Smooth muscle cell of the brain vasculature (primary cell): Measurements from ENCODE around the gene LRCOL1.

Experiments used
- DNase-seq: peaks from one replicate; pipeline ENCODE4 v3.0.0-alpha.2; 2012; ENCODE audit warnings: low read depth, low spot score

LRCOL1 gene

DNA sequence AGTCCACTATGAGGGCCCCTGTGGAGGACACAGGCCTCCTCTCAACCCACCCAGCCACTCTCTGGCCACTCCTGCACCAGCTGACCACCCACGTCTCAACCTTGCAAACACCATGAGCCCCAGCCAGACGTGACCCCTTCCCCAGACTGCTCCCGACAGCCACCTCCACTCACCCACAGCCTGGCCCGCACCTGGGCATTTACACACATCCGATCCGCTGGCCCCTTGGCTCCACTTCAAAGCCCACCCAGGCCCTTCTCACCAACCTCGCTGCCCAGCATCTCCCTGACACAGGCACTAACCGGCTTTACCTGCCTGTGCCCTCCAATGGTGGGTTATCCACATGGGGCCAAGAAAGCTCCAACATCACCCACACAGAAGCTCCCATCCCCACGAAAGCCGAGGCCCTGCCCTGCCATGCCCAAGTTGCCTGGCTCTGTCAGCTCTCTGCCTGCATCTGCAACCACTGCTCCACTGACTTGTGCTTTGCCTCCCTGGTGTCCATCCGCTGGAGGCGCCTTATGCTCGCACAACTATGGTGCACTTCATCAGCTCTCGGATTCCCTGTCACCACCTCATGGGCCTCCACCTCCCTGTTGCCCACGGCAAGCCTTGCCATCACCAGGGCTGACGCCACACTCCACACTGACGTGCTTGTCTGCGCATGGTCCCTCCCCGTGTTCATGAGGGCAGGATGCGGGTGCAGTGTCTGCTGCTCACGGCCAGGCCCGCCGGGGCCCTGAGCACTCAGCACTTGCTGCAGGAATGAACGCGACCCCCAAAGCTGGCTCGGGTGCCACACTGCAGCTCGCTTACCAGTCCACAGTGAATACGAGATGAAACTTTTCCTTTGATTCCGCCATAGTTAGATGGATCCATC is 24.9 kb upstream of the LRCOL1 start:
- DNase-seq = no peak

DNA sequence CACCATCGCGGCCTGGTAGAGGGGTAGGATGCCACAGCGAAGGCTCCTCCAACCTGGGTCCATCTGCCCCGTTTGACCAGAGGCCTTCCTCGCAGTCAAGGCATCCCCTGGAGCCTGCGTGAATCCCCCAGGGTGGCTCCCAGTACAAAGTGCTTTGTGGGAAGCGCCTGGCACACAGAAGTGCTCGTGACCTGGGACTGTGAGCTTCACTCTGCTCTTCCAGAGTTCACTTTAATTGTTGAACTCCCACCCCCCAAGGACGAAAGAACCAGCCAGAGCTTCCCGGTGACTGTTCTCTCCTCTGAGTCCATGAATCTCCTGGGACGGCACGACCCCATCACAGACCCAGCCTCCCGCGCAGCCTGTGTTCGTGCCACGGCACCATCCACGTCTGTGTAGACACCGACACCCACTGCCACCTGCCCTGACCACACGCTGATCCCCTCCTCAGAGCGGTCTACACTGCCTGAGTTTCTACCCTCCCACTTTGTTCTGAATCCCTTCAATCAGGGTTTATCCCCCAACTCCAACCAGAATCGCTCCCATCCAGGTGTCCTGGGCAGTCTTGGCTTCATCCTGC is 24.1 kb upstream of the LRCOL1 start:
- DNase-seq = no peak

DNA sequence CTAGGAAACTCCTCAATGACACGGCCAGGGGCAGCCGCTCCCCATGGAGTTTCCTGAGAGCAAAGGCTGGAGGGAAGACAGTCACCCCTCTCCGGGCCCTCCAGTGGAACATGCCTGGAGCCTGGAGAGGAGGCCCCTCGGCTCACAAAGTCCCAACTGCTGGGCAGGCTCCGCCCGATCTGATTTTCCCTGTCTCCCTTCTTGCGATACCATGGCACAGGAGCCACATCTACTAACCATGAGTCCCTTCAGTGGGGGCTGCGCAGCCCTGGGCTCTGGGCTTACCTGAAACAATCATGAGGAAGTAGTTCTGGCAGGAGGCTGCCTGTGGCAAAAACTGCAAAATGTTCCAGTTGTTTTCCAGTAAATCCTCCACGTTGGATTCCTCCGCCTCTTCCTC is 23.5 kb upstream of the LRCOL1 start:
- DNase-seq = no peak

DNA sequence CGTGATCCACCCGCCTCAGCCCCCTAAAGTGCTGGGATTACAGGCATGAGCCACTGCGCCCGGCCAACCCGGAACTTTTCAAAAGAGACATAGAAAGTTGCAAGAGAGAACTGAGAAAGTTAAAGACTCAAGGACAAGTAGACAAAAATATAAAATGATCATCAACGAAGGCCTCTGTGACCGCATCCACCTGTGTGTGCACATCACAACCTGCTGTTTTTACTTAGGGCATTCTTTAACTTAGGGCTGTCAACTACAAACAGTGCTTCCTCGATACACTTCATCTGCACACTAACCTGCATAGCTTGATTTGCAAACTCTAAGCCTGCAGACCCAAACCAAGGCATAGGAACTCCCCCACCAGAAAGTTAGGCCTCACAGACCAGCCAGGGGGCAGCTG is 23.0 kb upstream of the LRCOL1 start:
- DNase-seq = no peak

DNA sequence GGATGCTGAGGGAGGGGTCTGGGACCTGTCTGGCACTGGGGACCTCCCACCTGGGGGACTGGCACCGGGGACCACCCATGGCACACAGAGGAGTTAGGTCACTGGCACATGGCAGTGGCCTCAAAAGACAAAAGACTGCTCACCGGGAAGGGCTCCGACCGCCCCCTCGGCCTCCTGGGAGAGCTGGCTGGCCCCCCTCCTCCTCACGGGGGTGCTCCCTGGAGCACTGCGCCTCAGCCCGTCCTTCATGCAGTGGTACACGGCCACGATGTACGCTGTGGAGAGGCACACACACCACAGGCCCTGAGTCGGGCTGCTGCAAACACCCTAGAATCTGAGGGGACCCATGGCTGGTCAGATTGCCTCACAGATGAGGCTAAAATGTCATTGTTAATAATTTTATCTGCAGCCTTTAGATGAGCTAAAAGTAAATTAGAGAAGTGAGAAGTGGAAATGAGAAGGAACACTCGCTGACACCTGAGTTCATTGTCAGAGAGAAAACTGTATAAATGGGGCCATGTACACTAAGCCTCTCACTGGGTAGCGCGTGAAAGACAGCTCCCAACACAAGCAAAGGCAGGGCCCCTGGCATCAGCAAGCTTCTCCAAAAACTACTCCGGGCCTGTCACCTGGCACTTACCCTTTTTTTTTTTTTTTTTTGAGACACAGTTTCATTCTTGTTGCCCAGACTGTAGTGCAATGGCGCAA is 22.3 kb upstream of the LRCOL1 start:
- no peak for DNase-seq

DNA sequence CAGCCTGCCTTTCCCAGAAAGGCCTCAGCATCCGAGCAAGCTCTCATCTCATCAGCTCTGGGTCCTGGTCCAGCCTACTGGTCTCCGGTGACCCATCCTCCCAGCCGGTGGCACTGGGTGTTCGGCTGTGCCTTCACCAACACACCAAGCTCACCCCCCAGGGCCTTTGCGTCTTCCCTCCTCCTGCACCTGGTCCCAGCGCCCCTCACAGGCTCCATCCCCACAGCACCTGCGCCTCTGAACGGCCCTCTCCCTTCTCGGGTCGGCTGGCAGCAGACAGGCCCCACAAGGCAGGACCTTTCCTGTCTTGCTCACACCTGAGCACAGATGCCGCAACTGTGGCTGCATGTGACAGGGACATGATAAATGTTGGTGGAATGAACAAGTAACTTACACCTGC is 21.3 kb upstream of the LRCOL1 start:
- DNase-seq = no peak

DNA sequence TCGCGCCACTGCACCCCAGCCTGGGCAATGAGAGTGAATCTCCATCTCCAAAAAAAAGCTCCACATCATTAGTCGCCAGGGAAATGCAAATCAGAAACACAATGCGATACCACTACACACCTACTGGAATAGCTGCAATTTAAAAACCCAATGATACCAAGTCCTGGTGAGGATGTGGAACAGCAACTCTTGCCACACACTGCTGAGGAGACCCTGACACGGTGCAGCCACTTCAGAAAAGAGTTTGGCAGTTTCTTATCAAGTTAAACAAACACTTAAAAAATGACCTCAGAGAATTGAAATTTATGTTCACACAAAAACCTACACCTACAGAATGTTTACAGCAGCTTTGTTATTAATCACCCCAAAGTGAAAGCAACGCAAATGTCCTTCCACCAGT is 20.3 kb upstream of the LRCOL1 start:
- no peak for DNase-seq

DNA sequence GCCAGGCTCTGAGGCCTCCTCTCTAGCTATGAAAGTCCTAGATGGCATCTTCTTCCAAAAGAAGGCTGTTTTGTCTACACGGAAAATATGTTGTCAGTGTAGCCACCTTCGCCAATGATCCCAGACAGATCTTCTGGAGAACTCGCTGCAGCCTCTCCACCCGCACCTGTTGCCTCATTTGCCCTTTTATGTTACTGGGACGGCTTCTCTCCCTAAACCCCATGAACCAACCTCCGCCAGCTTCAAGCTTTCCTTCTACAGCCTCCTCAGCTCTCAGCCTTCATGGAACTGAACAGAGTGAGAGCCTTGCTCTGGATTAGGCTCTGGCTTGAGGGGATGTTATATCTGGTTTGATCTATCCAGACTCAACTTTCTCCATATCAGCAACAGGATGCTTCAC is 18.9 kb upstream of the LRCOL1 start:
- DNase-seq = no peak

DNA sequence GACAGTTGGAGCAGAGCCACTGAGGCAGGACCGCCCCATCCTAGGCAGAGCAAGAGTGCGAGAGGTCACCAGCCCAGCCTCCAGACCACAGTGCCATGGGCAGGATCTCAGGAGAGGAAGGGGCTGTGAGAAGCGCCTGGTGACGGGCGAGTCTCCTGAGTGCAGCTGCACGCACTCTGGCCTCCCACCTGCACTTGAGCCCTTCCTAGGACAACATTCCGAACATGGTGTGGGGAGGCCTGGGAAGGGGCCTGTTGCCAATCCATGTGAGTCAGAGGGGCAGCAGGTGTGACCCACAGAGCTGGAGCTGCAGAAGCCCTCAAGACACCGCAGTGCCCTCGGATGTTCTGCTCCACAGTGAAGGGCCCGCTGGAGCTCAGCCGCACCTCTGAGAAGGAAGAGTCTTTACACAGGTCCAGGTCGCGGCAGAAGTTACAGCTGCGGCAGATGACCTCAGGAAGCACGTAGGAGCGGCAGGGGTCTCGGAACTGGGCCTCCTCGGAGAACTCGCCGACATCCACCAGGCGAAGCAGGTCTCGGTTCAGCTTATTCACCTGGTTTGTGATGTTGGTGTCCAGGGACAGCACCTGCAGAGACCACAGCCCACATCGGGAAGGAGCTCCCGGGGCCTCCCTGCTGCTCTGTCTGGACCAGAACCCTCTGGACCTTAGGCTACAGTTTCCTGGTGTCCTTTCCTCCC is 15.5 kb upstream of the LRCOL1 start:
- DNase-seq = no peak

DNA sequence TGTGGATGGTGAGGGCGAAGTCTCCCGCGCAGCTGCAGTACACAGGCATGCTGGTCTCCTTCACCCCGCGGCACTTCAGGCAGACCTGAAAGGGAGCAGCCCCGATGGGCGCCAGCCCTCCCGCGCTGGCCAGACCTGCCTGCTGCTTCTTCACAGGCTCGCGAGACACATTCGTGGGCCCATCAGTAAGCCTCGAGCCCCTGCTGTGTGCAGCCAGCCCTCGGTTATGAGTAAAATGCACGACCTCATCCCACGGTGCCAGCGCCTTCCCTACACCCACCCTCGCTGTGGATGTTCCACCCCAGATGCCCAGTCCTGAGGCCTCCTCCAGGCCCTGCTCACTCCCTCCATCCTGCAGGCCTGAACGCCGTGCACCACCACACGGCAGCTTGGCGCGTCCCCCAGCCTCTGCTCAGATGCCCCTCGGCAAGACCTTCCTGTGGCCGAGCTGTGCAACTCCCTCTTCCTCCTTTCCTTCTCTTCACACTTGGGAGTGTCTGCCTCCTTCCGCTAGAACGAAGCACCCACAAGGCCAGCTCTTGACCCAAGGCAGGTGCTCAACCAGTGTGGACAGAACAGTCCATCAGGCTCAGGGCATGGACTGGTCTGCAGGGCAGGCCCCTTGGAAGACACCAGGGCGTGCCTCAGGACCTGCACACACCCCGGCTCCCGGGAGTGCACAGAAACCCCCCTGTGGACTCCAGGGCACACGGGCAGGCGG is 14.7 kb upstream of the LRCOL1 start:
- DNase-seq = no peak

DNA sequence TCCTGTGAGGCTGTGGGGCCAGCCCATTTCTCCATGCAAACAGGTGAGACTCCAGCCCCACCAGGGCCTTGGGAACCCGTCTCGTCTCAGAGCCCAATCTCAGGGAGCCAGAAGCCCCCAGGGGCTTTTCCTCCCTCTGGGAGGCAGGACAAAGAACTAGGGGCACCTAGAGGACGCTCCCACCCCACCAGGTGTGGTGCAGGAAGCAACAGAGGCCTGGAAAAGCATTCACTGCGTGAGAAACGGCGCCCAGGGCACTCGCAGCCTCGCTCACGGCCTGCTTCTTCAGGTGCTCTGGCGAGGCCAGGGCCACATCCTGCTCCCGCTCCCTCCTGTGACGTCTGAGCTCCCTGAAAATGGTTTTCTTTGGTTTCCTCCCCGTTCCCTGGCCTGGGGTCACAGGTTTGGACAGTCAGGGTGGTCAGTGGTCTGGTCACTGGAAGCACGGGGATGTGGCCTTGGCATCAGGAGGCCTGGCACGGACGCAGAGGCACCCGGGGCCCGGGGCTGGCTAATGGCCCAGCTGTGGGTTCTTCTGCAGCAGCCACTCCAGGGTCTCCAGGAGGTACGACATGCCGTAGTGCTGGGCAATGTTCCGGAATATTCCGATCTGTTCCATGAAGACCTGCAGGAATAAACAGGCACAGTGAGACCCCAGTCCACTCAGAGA is 13.9 kb upstream of the LRCOL1 start:
- DNase-seq = no peak

DNA sequence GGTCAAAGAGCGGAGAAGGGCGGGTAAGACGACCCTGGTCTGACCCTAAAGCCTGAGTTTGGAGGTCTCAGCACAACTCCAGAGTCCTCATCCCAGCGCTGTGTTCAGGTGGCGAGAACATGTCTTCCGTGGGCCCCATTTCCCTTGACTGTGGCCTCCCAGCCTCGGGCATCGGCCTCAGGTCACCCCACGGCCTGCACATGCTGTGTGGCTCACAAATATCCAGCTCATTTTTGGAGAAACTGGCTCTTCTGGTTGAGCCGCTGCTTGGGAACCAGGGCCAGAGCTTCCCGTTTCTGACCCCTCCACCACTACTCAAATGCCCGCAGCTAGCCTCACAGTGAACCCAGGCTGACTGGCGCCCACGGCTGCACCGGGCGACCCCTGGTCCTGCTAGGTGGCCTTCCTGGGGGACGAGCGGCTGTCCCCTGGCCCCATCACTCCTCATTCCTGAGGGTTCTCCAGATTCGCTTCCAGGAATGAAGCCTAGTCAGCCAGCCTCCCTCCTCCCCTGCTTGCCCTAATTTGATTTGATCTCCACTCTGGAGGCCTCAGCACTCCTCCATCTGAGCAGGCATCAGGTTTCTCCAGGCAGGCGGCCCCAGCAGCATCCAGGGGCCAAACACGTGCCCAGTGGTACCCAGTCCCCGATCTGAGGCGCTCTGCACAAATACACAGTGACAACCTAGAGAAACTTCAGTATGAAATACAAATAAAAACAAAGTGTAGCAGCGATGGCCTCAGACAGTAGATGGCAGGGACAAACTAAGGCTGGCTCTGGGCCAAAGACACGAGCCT is 12.9 kb upstream of the LRCOL1 start:
- no peak for DNase-seq

DNA sequence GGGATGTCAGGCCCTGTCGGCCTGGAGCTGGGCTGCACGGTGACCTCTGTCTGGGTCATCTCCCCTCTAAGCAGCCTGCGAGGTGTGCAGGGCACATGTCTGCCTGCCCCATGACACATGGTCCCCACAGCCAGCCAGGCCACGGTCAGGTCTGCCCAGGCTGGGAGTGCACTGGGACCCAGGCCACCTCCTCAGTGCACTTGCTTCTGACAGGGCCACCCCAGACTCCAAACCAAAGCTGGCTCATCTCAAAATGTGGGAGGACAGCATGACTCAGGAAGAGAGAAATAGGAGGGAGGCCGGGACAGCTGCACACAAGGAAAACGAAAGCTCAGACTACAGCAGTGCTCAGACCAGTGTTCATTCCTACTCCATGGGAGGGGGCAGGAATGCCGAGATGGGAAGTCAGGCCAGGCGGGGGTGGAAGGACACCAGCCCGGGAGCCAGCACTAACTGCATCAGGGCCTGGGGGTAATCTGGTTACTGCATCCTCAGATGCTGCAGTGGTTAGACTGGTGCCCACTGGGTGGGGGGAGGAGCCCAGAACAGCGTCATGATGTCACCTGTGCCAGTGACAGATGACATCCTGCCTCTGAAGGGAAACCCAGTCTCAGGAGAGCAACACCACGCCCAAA is 12.2 kb upstream of the LRCOL1 start:
- DNase-seq = no peak

DNA sequence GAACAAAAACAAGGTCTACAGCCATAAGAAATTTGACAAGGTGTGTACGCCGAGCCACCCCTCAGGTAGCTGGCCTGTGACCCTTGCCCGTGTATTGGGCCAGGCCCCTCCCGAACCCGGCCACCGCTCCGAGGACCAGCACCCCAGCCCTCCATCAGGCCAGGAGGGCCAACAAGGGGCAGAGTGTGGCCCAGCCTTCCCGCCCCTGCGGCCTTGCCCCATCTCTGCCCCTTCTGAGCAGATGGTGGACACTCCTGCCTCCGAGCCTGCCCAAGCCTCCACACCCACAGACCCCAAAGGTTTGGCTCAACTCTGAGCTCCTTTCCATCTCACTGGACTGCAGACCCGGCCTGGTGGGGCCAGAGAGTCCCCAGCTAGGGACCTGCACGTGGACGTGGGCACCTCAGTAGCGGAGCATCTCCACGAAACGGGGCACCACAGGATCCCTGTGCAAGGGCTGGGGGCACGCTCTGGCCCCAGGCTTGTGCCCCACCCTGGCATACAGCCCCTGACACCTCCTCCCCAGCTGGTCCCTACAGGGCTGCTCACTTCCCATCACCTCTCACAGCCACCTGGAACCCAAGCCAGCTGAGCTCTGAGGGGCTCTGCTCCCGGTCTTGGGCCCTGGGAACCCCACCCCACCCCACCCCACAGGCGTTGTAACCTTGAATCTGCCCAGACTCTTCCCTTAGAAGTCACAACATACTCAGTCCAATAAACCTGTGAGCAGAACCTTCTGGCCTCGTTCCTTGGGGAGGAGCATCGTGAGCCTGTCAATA is 11.5 kb upstream of the LRCOL1 start:
- no peak for DNase-seq

DNA sequence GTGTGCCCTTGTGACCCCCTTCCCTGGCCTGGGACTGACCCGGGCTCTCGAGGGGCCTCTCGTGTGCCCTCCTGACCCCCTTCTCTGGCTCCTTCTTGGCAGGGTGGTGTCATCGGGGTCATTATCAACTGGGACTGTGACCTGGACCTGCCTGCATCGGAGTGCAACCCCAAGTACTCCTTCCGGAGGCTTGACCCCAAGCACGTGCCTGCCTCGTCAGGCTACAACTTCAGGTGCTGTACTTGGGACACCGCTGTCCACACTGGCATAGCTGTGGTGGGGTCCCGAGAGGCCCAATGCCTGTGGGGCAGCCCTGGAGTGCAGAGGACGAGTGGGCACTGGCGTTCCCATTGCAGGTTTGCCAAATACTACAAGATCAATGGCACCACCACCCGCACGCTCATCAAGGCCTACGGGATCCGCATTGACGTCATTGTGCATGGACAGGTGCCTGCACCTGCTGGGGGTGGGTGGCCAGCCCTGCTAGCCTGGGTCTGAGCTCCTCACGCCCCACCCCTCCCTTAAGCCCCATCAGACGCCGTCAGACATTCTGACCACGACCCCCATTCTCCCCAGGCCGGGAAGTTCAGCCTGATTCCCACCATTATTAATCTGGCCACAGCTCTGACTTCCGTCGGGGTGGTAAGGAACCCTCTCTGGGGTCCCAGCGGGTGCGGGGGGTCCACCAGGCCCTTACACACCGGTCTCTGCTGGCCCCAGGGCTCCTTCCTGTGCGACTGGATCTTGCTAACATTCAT is 10.7 kb upstream of the LRCOL1 start:
- DNase-seq = no peak

DNA sequence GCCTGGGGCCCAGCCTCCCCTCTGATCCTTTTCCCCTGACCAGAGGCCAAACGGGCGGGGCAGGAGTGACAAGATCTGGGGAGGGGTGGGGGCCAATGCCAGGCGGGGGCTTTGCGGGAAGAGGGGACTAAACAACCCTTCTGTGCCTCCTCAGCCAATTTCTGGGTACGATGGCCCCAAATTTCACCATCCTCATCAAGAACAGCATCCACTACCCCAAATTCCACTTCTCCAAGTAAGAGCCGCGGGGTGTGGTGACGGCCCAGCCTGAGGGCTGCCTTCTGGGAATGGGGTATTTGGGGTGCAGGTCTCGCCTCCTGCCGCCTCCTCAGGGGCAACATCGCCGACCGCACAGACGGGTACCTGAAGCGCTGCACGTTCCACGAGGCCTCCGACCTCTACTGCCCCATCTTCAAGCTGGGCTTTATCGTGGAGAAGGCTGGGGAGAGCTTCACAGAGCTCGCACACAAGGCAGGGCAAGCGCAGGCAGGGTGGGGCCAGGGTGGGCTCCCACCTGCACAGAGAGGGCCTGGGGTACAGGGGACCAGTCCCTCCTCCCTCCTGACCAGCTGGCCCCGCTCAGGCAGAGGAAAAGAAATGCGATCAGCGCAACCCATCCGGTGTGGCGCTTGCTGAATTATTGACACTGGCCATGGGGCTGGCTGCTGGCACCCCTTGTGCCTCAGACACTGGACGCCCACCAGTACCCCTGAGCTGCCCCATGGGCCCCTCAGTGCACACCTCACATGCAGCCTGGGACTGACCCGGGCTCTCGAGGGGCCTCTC is 9.9 kb upstream of the LRCOL1 start:
- no peak for DNase-seq

DNA sequence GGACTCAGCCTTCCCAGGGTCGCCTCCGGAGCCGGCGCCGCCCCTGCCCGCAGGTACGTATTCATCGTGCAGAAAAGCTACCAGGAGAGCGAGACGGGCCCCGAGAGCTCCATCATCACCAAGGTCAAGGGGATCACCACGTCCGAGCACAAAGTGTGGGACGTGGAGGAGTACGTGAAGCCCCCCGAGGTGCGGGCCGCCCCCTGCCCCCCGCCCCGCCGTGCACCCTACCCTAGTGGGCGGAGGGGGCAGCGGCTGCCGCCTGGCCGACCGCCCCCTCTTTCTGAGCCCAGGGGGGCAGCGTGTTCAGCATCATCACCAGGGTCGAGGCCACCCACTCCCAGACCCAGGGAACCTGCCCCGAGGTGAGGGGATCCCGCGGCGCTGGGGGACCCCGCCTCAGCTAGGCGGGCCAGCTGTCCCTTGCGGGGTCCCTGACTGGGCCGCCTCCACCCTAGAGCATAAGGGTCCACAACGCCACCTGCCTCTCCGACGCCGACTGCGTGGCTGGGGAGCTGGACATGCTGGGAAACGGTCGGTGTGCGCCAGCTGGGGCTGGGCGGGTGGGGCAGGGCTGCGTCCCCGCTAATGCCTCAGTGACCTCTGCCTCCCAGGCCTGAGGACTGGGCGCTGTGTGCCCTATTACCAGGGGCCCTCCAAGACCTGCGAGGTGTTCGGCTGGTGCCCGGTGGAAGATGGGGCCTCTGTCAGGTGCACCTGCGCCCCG is 9.2 kb upstream of the LRCOL1 start:
- no peak for DNase-seq
